Transverse colon (tissue), 4 donors: ENCODE results near the gene MAP3K21. TPM values are rescaled to one million over a fixed set of nuclear protein-coding genes. Genes with fewer than 3 reads are reported as not detected.

Experiments
- DNase-seq: peaks from one replicate; pipeline ENCODE4 v3.0.0-alpha.2; 2019
- H3K27ac ChIP-seq, 4 donors: fragments of 200-600 bp; sonication (generic); 2 replicates each; pipeline ENCODE4 v1.5.1; 2016 to 2018; ENCODE audit warnings: inconsistent platforms in 4 of 4
- H3K27me3 ChIP-seq: fragments of 200-600 bp; sonication (generic); 2 replicates; pipeline ENCODE4 v1.5.1; 2017; ENCODE audit warnings: inconsistent platforms
- H3K36me3 ChIP-seq, 4 donors: fragments of 200-600 bp; sonication (generic); 2 replicates each; pipeline ENCODE4 v1.5.1; 2017 to 2019; ENCODE audit warnings: inconsistent platforms in 4 of 4
- H3K4me1 ChIP-seq, 4 donors: fragments of 200-600 bp; sonication (generic); 2 replicates each; pipeline ENCODE4 v1.5.1; 2017 to 2020; ENCODE audit warnings: inconsistent platforms in 4 of 4
- H3K4me3 ChIP-seq, 4 donors: fragments of 200-600 bp; sonication (generic); 1 replicate in 1 of 4; 2 replicates in 3 of 4; pipeline versions ENCODE4 v1.5.1 to v1.6.1; 2017 to 2019; ENCODE audit warnings: inconsistent platforms in 4 of 4
- H3K9me3 ChIP-seq, 2 donors: fragments of 200-600 bp; sonication (generic); 2 replicates each; pipeline ENCODE4 v1.5.1; 2017 to 2019; ENCODE audit warnings: inconsistent platforms in 2 of 2
- CTCF ChIP-seq, 5 experiments: fragments of 200-600 bp in 3 of 5; fragments of 450-650 bp in 2 of 5; sonication (generic) in 3 of 5; IDR thresholded peaks; 1 replicate in 2 of 5; 2 replicates in 3 of 5; pipeline ENCODE4 v1.5.1; 2016 to 2017; ENCODE audit warnings: antibody characterized with exemption in 5 of 5, inconsistent platforms in 3 of 5, mild to moderate bottlenecking in 2 of 5, moderate library complexity in 1 of 5
- EP300 ChIP-seq: sonication (generic); formaldehyde crosslinking; IDR thresholded peaks from one replicate; pipeline ENCODE4 v1.6.1; 2017; ENCODE audit warnings: antibody characterized with exemption, low read depth
- POLR2A ChIP-seq: fragments of 450-650 bp; IDR thresholded peaks from one replicate; pipeline ENCODE4 v1.6.1; 2016; ENCODE audit warnings: antibody characterized with exemption, mild to moderate bottlenecking, moderate library complexity
- POLR2AphosphoS5 ChIP-seq, 3 donors: sonication (generic); formaldehyde crosslinking; IDR thresholded peaks; one replicate each; pipeline ENCODE4 v1.6.1; 2016; ENCODE audit warnings: antibody characterized with exemption in 3 of 3
- WGBS, 2 donors: methylation state at CpG; one replicate each; pipeline ENCODE4 v1.1.5; 2018; ENCODE audit warnings: low coverage in 1 of 2; 5-methylcytosine and 5-hydroxymethylcytosine counted together
- in situ Hi-C, 4 donors: fragments of 200-750 bp; cut with MboI; loops; one replicate each; pipeline versions ENCODE4 v1.15.0 to v1.15.1; 2017; ENCODE audit warnings: low sequenced_read_pairs in 3 of 4, low pct_ligation_motif_present in 1 of 4, low pct_unique_long_range_greater_than_20kb in 1 of 4
- intact Hi-C: fragments of 100-400 bp; cut with DNase I; formaldehyde crosslinking; loops from one replicate; pipeline ENCODE4 v1.15.1; 2023; ENCODE audit warnings: low total_unique reads
- total RNA-seq, 4 donors: library from RNA; depleted of rRNA; stranded (reverse); fragments of >200 nt; gene quantifications; one replicate each; pipeline ENCODE4 v1.1.0, GENCODE V29; 2016

The MAP3K21 gene
- total RNA-seq, 4 donors from 2014 or later, result 18.7 to 69.3 (median 28.9) TPM

DNA sequence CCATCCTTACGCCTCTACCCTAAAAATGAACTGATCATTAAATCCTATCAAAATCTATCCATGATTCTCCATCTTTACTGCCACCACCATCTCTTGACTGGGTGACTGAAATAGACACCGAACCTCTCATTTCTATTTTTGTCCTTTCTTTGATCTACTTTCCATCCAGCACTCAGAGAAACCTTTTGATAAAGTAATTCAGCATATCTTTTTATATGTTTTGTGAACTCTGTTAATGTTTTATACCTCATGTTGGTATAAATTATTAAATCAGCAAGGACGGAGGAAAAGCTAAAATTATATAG, 45.0 kb upstream of the MAP3K21 start:
- Histone ChIP-seq H3K9me3 (no peaks in the 10 kb centered on the region), H3K36me3 (no peaks in the 10 kb centered on the region), H3K27me3 (no peaks in the 10 kb centered on the region), H3K27ac (no peak overlapping the region), H3K4me1 (no peaks in the 10 kb centered on the region), H3K4me3 (no peak overlapping the region)
- in situ Hi-C loops (no loop called here), intact Hi-C loops (no loop called here)
- DNase-seq, result no peak
- WGBS, 2 donors, result 87 to 97% methylated on average over 3 of the region's 3 CpGs
- no peak for TF ChIP-seq POLR2AphosphoS5 (IDR thresholded peaks at IDR 0.05)
- TF ChIP-seq CTCF (IDR thresholded peaks at IDR 0.05), result no peak
- TF ChIP-seq POLR2A, result no peak

GRCh38 chr1:233289676-233290075, 37.8 kb upstream of the MAP3K21 start:
- WGBS, 2 donors, result 74 to 83% methylated on average over 4 of the region's 4 CpGs

DNA sequence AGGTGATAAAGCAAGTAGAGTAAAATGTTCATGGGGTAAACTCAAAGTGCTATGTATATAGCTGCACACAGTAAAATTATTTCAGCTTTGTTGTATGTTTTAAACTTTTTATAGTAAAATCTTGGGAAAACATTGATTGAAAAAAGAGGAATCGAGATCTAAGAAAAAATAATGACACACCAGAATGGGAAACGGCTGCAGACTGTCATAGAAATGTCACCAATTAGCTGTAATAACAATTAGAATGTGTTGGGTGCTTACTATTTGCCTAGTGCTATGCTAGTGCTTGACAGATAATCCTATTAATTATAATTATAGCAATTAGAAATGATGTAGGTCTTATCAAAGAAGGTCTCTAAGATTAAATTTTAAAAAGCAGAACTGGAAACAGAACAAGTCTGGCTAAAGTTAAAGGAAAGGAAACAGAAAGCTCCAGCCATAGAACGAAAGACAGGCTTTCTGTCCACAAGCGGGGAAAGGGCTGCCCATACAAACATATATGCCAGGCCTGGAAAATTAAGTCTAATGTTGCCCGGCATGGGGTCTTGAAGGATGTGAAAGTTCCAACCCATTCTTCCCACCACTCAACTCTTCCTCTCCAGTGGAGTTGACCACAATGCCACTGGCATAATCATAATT, 37.0 kb upstream of the MAP3K21 start:
- Histone ChIP-seq H3K27ac (peak overlapping the region in 1 of 4 donors; percentile 22), H3K4me3 (no peak overlapping the region), H3K27me3 (no peaks in the 10 kb centered on the region), H3K4me1 (peaks cover 0 to 8% (median 3%) of the 10 kb centered on the region in 4 donors), H3K9me3 (no peaks in the 10 kb centered on the region), H3K36me3 (no peaks in the 10 kb centered on the region)
- 54 to 89% methylated on average over 4 to 5 of the region's 5 CpGs for WGBS, 2 donors
- no peak for TF ChIP-seq POLR2AphosphoS5 (IDR thresholded peaks at IDR 0.05)
- TF ChIP-seq EP300, result no peak
- TF ChIP-seq CTCF (IDR thresholded peaks at IDR 0.05), result no peak
- TF ChIP-seq POLR2A, result no peak
- in situ Hi-C loops, result no loop called here
- no peak for DNase-seq
- intact Hi-C loops, result no loop called here

More at GRCh38 chr1:233289676-233290075, 37.8 kb upstream of the MAP3K21 start:
- Histone ChIP-seq H3K9me3 (no peaks in the 10 kb centered on the region), H3K27me3 (no peaks in the 10 kb centered on the region), H3K36me3 (no peaks in the 10 kb centered on the region), H3K27ac (no peak overlapping the region), H3K4me3 (no peak overlapping the region), H3K4me1 (no peaks in the 10 kb centered on the region)
- intact Hi-C loops, result no loop called here
- no peak for TF ChIP-seq POLR2A
- no peak for TF ChIP-seq POLR2AphosphoS5 (IDR thresholded peaks at IDR 0.05)
- TF ChIP-seq EP300, result no peak
- no peak for TF ChIP-seq CTCF (IDR thresholded peaks at IDR 0.05)
- no peak for DNase-seq
- in situ Hi-C loops, result no loop called here

DNA sequence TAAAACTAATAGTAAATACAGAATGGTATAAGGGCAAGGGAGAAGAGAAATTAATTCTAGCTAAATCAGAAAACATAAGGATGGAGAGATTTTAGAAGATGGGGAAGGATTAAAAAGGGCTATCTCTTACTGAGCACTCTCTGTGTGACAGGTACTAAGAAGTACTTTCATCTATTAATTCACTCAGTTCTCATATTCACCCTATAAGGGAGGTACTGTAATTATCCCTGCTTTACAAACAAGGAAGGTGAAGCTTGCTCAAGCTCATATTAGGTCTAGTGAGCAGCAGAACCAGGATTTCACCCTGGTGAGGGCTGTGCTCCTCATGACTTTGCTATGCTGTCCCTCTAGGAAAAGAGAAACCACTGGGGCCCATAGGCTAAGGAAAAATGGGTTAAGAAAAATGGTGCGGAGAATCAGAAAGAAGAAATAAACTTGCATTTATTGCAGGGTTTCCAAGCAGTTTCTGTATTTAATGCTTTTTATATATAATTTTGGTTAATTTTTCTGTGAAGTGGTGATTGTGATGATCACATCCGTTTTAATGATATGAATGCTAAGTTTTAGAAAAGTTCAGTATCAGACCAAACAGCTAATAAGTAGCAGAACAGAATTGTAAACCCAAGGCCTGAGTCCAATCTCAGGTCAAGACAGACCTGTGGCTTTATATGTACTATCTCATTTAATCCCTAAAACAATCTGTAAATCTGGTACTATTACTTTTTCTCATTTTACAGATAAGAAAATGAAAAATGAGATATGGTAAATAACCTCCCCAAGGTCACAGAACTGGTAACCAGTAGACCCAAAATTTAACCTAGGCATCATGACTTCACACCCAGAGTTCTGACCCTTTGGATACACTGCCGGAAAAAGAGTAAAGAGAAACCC, 33.7 kb upstream of the MAP3K21 start:
- no peak for DNase-seq
- TF ChIP-seq EP300 (no peak), CTCF (IDR thresholded peaks at IDR 0.05) (no peak), POLR2A (no peak), POLR2AphosphoS5 (IDR thresholded peaks at IDR 0.05) (no peak)
- WGBS, 2 donors, result 88 to 95% methylated on average over 3 of the region's 3 CpGs
- in situ Hi-C loops (no loop called here), intact Hi-C loops (no loop called here)
- no peaks in the 10 kb centered on the region for H3K9me3 ChIP-seq
- H3K36me3 ChIP-seq, result no peaks in the 10 kb centered on the region
- H3K27ac ChIP-seq, result no peak overlapping the region
- no peak overlapping the region for H3K4me3 ChIP-seq
- peaks cover 6% of the 10 kb centered on the region for H3K27me3 ChIP-seq
- peaks cover 0 to 13% (median 5%) of the 10 kb centered on the region in 4 donors for H3K4me1 ChIP-seq
